ENCODE results near the gene RALGDS. TPM values are rescaled to one million over a fixed set of nuclear protein-coding genes. Genes with fewer than 3 reads are reported as not detected.

Gene RALGDS
- total RNA-seq, 2 donors from 2014 or later: 28.0 to 30.7 TPM

GRCh38 chr9:133111808-133112662, 9.0 kb downstream of the RALGDS start:
- H3K4me3 Mint-ChIP-seq: no peak overlapping the region
- H3K9ac ChIP-seq (ENCODE audit: extremely low read depth, low read length, poor library complexity, severe bottlenecking): no peak overlapping the region
- TF ChIP-seq, protein P1, sequence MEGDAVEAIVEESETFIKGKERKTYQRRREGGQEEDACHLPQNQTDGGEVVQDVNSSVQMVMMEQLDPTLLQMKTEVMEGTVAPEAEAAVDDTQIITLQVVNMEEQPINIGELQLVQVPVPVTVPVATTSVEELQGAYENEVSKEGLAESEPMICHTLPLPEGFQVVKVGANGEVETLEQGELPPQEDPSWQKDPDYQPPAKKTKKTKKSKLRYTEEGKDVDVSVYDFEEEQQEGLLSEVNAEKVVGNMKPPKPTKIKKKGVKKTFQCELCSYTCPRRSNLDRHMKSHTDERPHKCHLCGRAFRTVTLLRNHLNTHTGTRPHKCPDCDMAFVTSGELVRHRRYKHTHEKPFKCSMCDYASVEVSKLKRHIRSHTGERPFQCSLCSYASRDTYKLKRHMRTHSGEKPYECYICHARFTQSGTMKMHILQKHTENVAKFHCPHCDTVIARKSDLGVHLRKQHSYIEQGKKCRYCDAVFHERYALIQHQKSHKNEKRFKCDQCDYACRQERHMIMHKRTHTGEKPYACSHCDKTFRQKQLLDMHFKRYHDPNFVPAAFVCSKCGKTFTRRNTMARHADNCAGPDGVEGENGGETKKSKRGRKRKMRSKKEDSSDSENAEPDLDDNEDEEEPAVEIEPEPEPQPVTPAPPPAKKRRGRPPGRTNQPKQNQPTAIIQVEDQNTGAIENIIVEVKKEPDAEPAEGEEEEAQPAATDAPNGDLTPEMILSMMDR (conservative IDR thresholded peaks at IDR 0.05): no peak
- peaks cover 25% of the 10 kb centered on the region for H3K36me3 Mint-ChIP-seq (ENCODE audit: low read depth)
- no peak overlapping the region for H3K4me3 ChIP-seq (ENCODE audit: low read length)
- no peaks in the 10 kb centered on the region for H3K27me3 ChIP-seq (ENCODE audit: control insufficient read depth, insufficient read depth, low read length, poor library complexity, severe bottlenecking)
- H3K4me1 Mint-ChIP-seq: no peaks in the 10 kb centered on the region
- no peaks in the 10 kb centered on the region for H3K9me3 Mint-ChIP-seq
- no peak overlapping the region for H3K27ac Mint-ChIP-seq
- no peaks in the 10 kb centered on the region for H3K27me3 Mint-ChIP-seq (ENCODE audit: insufficient read depth)
- H3K36me3 ChIP-seq (ENCODE audit: control insufficient read depth, insufficient read depth, low read length): peaks cover 24% of the 10 kb centered on the region
- DNase-seq: no peak
- WGBS, 2 experiments (ENCODE audit: insufficient coverage in 1 of 2, insufficient read length in 1 of 2): 95 to 98% methylated on average over 23 to 30 of the region's 30 CpGs
- no peaks in the 10 kb centered on the region for H3K9me3 ChIP-seq (ENCODE audit: control insufficient read depth, low read length)
- H3K27ac ChIP-seq (ENCODE audit: low read depth, low read length): no peak overlapping the region
- H3K4me1 ChIP-seq (ENCODE audit: control insufficient read depth, insufficient read depth, low read length): no peaks in the 10 kb centered on the region

DNA sequence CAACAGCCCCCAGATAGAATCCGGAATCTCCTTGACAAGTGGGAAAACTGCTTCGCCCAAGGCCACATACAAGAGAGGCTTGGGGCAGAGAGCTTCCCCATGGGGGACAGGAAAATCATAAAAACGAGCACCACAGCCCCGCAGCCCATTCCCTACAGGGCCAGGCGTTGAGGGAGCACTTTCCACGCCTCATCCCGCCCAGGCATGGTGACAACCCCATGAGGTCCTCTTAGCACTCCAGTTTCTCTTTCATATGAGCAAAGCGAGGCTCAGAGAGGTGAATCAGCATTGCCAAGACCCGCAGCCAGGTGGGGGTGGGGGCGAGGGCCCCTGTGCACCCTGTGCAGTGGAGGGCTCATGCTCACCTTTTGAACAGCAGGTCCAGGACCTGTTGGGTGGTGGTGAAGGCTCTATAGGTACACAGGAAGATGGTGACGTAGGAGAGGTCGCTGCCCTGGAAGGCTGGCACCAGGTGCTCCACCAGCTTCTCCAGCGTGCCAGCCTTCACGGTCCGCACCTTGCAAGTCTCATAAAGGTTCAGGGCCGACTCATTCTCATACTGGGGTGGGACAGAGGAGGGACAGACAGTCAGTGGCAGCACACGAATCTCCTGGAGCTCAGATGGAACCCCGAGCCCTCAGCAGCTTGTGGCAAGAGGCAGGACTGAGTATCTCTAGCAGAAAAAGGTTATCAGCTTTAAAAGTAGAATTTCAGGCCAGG, 10.9 kb downstream of the RALGDS start:
- no peak overlapping the region for H3K9ac ChIP-seq (ENCODE audit: extremely low read depth, low read length, poor library complexity, severe bottlenecking)
- H3K27ac ChIP-seq (ENCODE audit: low read depth, low read length): no peak overlapping the region
- H3K27me3 Mint-ChIP-seq (ENCODE audit: insufficient read depth): no peaks in the 10 kb centered on the region
- TF ChIP-seq, protein P1 (conservative IDR thresholded peaks at IDR 0.05): no peak
- no peak overlapping the region for H3K4me3 Mint-ChIP-seq
- no peaks in the 10 kb centered on the region for H3K4me1 Mint-ChIP-seq
- peaks cover 26% of the 10 kb centered on the region for H3K36me3 ChIP-seq (ENCODE audit: control insufficient read depth, insufficient read depth, low read length)
- no peak for DNase-seq
- WGBS, 2 experiments (ENCODE audit: insufficient coverage in 1 of 2, insufficient read length in 1 of 2): 92 to 93% methylated on average over 13 to 18 of the region's 18 CpGs
- H3K4me1 ChIP-seq (ENCODE audit: control insufficient read depth, insufficient read depth, low read length): no peaks in the 10 kb centered on the region
- H3K9me3 ChIP-seq (ENCODE audit: control insufficient read depth, low read length): no peaks in the 10 kb centered on the region
- H3K27ac Mint-ChIP-seq: no peak overlapping the region
- no peaks in the 10 kb centered on the region for H3K27me3 ChIP-seq (ENCODE audit: control insufficient read depth, insufficient read depth, low read length, poor library complexity, severe bottlenecking)
- no peaks in the 10 kb centered on the region for H3K9me3 Mint-ChIP-seq
- H3K36me3 Mint-ChIP-seq (ENCODE audit: low read depth): peaks cover 32% of the 10 kb centered on the region
- no peak overlapping the region for H3K4me3 ChIP-seq (ENCODE audit: low read length)

DNA sequence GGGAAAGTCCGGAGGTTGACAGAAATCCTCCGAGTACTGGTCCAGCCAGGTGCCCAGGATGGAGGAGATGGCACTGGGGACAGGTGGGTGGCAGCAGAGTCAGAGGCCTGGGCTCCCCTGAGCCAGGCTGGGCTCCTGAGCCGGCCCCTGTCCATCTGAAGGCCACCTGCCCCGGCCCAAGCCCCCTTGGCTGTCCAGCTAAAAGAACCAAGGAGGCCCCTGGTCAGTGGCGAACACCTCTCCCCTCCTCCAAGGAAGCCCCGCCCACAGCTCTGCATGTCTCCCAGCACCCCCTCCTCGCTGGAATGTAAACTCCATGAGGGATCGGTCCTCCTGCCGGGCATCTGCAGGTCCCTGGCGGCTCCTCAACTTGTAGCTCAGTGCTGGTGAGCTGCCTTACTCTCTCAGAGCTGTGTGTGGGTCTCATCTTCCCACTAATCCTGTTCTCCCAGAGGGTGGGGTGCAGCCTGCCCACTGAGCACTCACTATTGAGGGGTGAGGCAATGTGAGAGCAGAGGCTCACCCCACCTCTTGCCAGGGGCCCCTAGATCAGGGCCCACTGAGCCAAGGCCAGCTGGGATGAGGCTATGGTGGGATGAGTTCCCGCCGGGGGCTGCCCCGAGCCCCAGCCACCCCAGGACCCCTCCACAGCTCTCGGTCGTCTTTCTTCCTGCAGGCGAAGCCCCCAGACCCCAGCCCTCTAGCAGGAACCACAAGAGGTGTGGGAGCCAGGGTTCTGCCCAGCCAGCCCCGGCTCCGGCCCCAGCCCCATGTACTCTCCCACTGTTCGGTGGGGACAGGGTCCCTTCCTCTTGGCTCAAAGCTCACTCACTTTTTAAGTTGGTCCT, 12.0 kb downstream of the RALGDS start:
- TF ChIP-seq, protein P1 (conservative IDR thresholded peaks at IDR 0.05): no peak
- Mint-ChIP-seq H3K4me3 (no peak overlapping the region), H3K27ac (no peak overlapping the region), H3K4me1 (no peaks in the 10 kb centered on the region), H3K27me3 (ENCODE audit: insufficient read depth) (no peaks in the 10 kb centered on the region), H3K36me3 (ENCODE audit: low read depth) (peaks cover 34% of the 10 kb centered on the region), H3K9me3 (no peaks in the 10 kb centered on the region)
- Histone ChIP-seq H3K9ac (ENCODE audit: extremely low read depth, low read length, poor library complexity, severe bottlenecking) (no peak overlapping the region), H3K36me3 (ENCODE audit: control insufficient read depth, insufficient read depth, low read length) (peaks cover 30% of the 10 kb centered on the region), H3K27me3 (ENCODE audit: control insufficient read depth, insufficient read depth, low read length, poor library complexity, severe bottlenecking) (no peaks in the 10 kb centered on the region), H3K4me3 (ENCODE audit: low read length) (no peak overlapping the region), H3K27ac (ENCODE audit: low read depth, low read length) (no peak overlapping the region), H3K4me1 (ENCODE audit: control insufficient read depth, insufficient read depth, low read length) (no peaks in the 10 kb centered on the region), H3K9me3 (ENCODE audit: control insufficient read depth, low read length) (no peaks in the 10 kb centered on the region)
- no peak for DNase-seq
- WGBS, 2 experiments (ENCODE audit: insufficient coverage in 1 of 2, insufficient read length in 1 of 2): 93 to 94% methylated on average over 9 to 19 of the region's 19 CpGs
